Neutrophil (primary cell): ENCODE results near the gene EGFL8.
A peak's percentile ranks its signal among the peaks of the same experiment; 100 is the strongest.

ENCODE experiments used
- H3K27ac ChIP-seq: fragments of 200-600 bp; sonication (generic); 2 replicates; pipeline ENCODE4 v1.5.1; 2016; ENCODE audit warnings: mild to moderate bottlenecking, moderate library complexity
- H3K27me3 ChIP-seq: fragments of 200-600 bp; sonication (generic); 2 replicates; pipeline ENCODE4 v1.6.0; 2016; ENCODE audit warnings: mild to moderate bottlenecking
- H3K36me3 ChIP-seq: fragments of 200-600 bp; sonication (generic); 2 replicates; pipeline ENCODE4 v1.5.1; 2017
- H3K4me1 ChIP-seq, 2 experiments: fragments of 200-600 bp in 1 of 2; sonication (generic) in 1 of 2; 1 replicate in 1 of 2; 2 replicates in 1 of 2; pipeline versions ENCODE4 v1.5.1 to v1.6.1; 2013 to 2016; ENCODE audit warnings: low read depth in 1 of 2, low read length in 1 of 2, mild to moderate bottlenecking in 1 of 2, moderate library complexity in 1 of 2; ENCODE audit not compliant: control insufficient read depth in 1 of 2, insufficient read depth in 1 of 2
- H3K4me3 ChIP-seq, 2 experiments: fragments of 200-600 bp in 1 of 2; sonication (generic) in 1 of 2; 1 replicate in 1 of 2; 2 replicates in 1 of 2; pipeline ENCODE4 v1.5.1; 2013 to 2016; ENCODE audit warnings: low read depth in 1 of 2, low read length in 1 of 2, mild to moderate bottlenecking in 1 of 2, moderate library complexity in 1 of 2
- H3K9me3 ChIP-seq: fragments of 200-600 bp; sonication (generic); 2 replicates; pipeline ENCODE4 v1.5.1; 2016
- TF ChIP-seq, protein P1 (sequence below): fragments of 200-600 bp; sonication (generic); IDR thresholded peaks from 2 replicates; pipeline ENCODE4 v1.5.1; 2016; ENCODE audit warnings: antibody characterized with exemption

EGFL8 gene

DNA sequence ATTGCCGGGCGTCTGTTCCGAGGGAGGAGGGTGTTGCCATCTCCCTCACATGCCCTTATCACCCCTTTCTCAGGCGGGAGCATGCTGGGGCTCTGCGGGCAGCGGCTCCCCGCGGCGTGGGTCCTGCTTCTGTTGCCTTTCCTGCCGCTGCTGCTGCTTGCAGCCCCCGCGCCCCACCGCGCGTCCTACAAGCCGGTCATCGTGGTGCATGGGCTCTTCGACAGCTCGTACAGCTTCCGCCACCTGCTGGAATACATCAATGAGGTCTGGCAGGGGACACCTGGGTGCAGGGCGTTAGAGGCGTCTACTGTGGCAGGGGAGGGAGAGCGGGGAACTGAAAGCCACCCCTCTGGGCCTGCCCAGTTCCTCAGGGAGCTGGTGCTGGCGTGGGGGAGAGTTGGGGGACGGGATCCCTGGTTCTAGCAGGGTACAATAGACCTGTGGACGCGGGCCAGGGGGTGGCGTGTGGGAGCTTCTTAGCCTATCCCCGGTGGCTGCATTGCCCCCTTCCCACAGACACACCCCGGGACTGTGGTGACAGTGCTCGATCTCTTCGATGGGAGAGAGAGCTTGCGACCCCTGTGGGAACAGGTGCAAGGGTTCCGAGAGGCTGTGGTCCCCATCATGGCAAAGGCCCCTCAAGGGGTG, 9.8 kb upstream of the EGFL8 start:
- H3K36me3 ChIP-seq = no peaks in the 10 kb centered on the region
- no peaks in the 10 kb centered on the region for H3K9me3 ChIP-seq
- H3K27ac ChIP-seq = no peak overlapping the region
- peak overlapping the region; percentile 55 to 58 for H3K4me3 ChIP-seq
- H3K4me1 ChIP-seq = peaks cover 15 to 17% of the 10 kb centered on the region in 2 experiments
- peaks cover 57% of the 10 kb centered on the region for H3K27me3 ChIP-seq
- TF ChIP-seq, protein P1, sequence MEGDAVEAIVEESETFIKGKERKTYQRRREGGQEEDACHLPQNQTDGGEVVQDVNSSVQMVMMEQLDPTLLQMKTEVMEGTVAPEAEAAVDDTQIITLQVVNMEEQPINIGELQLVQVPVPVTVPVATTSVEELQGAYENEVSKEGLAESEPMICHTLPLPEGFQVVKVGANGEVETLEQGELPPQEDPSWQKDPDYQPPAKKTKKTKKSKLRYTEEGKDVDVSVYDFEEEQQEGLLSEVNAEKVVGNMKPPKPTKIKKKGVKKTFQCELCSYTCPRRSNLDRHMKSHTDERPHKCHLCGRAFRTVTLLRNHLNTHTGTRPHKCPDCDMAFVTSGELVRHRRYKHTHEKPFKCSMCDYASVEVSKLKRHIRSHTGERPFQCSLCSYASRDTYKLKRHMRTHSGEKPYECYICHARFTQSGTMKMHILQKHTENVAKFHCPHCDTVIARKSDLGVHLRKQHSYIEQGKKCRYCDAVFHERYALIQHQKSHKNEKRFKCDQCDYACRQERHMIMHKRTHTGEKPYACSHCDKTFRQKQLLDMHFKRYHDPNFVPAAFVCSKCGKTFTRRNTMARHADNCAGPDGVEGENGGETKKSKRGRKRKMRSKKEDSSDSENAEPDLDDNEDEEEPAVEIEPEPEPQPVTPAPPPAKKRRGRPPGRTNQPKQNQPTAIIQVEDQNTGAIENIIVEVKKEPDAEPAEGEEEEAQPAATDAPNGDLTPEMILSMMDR = peak; percentile 55

DNA sequence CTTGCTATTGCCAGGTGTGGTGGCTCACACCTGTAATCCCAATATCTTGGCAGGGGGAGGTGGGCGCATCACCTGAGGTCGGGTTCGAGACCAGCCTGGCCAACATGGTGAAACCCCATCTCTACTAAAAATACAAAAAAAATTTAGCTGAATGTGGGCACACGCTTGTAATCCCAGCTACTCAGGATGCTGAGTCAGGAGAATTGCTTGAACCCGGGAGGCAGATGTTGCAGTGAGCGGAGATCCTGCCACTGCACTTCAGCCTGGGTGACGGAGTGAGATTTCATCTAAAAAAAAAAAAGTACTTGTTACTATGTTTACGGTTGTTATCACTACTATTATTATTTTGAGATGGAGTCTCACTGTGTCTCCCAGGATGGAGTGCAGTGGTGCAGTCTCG, 7.5 kb upstream of the EGFL8 start:
- Histone ChIP-seq H3K4me3 (no peak overlapping the region), H3K9me3 (no peaks in the 10 kb centered on the region), H3K36me3 (no peaks in the 10 kb centered on the region), H3K27me3 (peaks cover 35% of the 10 kb centered on the region), H3K27ac (no peak overlapping the region), H3K4me1 (peaks cover 15 to 17% of the 10 kb centered on the region in 2 experiments)
- TF ChIP-seq, protein P1 = no peak

DNA sequence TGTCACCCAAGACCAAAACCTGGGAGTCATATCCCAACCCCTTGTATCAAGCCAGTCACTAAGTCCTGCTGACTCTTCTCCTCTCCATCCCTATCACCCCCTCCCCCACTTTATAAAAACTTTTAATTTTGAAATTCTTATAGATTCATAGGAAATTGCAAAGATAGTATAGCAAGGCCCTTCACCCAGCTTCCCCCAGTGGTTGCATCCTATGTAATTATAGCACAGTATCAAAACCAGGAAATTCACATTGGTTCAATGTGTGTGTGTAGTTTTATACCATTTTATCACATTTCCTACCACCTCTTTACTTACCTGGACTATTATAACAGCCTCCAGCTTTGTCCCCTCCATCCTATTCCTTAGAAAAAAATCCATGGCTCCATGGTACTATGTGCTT, 6.3 kb upstream of the EGFL8 start:
- Histone ChIP-seq H3K4me1 (peaks cover 15 to 17% of the 10 kb centered on the region in 2 experiments), H3K4me3 (no peak overlapping the region), H3K27me3 (peaks cover 23% of the 10 kb centered on the region), H3K27ac (no peak overlapping the region), H3K9me3 (no peaks in the 10 kb centered on the region), H3K36me3 (no peaks in the 10 kb centered on the region)
- TF ChIP-seq, protein P1 = no peak

DNA sequence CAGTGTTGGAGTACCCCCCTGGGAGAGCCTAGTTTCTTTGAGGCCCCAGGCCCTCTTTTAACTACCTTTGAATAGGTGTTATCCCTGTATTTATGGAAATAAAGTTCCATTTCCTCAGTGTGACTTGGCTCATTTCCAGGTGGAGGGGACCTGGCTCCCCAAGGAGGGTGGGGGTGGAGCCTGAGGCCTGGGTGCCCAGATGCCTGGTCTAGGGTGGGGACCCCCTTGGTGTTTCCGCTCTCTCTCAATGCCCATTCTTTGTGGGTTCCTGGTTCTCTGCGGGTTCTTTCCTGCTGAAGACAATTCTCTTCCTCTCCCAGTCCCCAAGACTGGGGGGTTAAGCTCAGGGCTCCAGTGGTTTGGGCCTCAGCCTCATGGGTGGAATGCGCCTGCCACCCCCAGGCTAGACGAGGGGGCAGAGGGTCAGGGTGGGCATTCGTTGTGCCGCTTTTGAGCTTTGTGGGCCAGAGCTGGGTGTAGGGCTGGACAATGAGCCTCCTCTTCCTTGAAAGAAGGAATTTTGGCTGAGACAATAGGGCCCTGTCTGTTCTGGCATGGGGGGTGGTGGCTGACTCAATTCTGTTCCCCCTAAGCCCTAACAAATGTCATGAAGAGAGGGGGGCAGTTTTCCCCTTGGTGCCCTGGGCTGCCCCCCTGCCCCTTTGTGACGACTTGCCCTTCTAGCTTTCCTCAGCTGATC, 686 bp upstream of the EGFL8 start:
- H3K4me3 ChIP-seq = no peak overlapping the region
- H3K27me3 ChIP-seq = no peaks in the 10 kb centered on the region
- peaks cover 18% of the 10 kb centered on the region for H3K36me3 ChIP-seq
- TF ChIP-seq, protein P1 = no peak
- no peaks in the 10 kb centered on the region for H3K4me1 ChIP-seq
- H3K9me3 ChIP-seq = no peaks in the 10 kb centered on the region
- no peak overlapping the region for H3K27ac ChIP-seq

DNA sequence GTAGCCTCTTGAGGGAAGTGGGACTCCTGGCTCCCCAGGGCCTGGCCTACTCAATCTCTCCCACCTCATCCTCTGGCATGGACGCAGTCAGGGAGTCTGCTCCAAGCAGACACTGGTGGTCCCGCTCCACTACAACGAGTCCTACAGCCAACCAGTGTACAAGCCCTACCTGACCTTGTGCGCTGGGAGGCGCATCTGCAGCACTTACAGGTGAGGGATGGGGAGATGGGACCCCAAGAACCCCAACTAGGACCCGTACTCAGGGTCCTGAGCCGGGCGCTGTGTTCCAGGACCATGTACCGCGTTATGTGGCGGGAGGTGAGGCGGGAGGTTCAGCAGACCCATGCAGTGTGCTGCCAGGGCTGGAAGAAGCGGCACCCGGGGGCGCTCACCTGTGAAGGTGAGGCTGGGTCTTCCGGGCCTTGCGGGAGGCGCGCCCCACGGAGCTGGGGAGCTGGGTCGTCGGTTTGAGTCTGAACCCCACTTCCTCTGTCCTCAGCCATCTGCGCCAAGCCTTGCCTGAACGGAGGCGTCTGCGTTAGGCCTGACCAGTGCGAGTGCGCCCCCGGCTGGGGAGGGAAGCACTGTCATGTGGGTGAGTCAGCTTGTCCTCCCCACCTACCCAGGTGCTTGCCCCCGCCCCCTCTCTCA, 2.1 kb downstream of the EGFL8 start:
- Histone ChIP-seq H3K4me3 (no peak overlapping the region), H3K27me3 (no peaks in the 10 kb centered on the region), H3K36me3 (peaks cover 44% of the 10 kb centered on the region), H3K27ac (no peak overlapping the region), H3K9me3 (no peaks in the 10 kb centered on the region), H3K4me1 (no peaks in the 10 kb centered on the region)
- TF ChIP-seq, protein P1 = no peak
